Raji (cell line): ENCODE data around the gene GIMAP4.

Source experiments
- POLR2A ChIP-seq: IDR thresholded peaks from 2 replicates; pipeline ENCODE4 v1.6.1; 2011; ENCODE audit warnings: low read depth, low read length, control low read depth; ENCODE audit not compliant: insufficient read depth

GIMAP4 gene

GRCh38 chr7:150569245-150569955, 2.2 kb downstream of the GIMAP4 start:
- TF ChIP-seq POLR2A, result no peak

- no peak for TF ChIP-seq POLR2A
Observed at GRCh38 chr7:150570556-150571465, 3.6 kb downstream of the GIMAP4 start.

- no peak for TF ChIP-seq POLR2A
Observed at GRCh38 chr7:150572496-150572895, 5.3 kb downstream of the GIMAP4 start.

- TF ChIP-seq POLR2A, result no peak
Observed at GRCh38 chr7:150580638-150581394, 13.6 kb downstream of the GIMAP4 start.

GRCh38 chr7:150585199-150585598, 18.0 kb downstream of the GIMAP4 start:
- TF ChIP-seq POLR2A, result no peak

- no peak for TF ChIP-seq POLR2A
Observed at GRCh38 chr7:150586068-150586784, 19.0 kb downstream of the GIMAP4 start.

- TF ChIP-seq POLR2A, result no peak
Observed at GRCh38 chr7:150586785-150587152, 19.6 kb downstream of the GIMAP4 start.

- TF ChIP-seq POLR2A, result no peak
Observed at GRCh38 chr7:150587551-150587950, 20.4 kb downstream of the GIMAP4 start.

GRCh38 chr7:150594805-150595204, 27.6 kb downstream of the GIMAP4 start:
- no peak for TF ChIP-seq POLR2A

GRCh38 chr7:150595361-150595760, 28.2 kb downstream of the GIMAP4 start:
- TF ChIP-seq POLR2A, result no peak

- no peak for TF ChIP-seq POLR2A
Observed at GRCh38 chr7:150610233-150610632, 43.0 kb downstream of the GIMAP4 start.

- no peak for TF ChIP-seq POLR2A
Observed at GRCh38 chr7:150612925-150613324, 45.7 kb downstream of the GIMAP4 start.

GRCh38 chr7:150613880-150614279, 46.7 kb downstream of the GIMAP4 start:
- no peak for TF ChIP-seq POLR2A

GRCh38 chr7:150620061-150620460, 52.9 kb downstream of the GIMAP4 start:
- no peak for TF ChIP-seq POLR2A

GRCh38 chr7:150620617-150621371, 53.6 kb downstream of the GIMAP4 start:
- no peak for TF ChIP-seq POLR2A

GRCh38 chr7:150621376-150621775, 54.2 kb downstream of the GIMAP4 start:
- no peak for TF ChIP-seq POLR2A
